Tibial nerve (tissue), 4 donors: Measurements from ENCODE around the gene ANKRD42.

Experiments used
- EP300 ChIP-seq, 2 donors: sonication (generic); formaldehyde crosslinking; IDR thresholded peaks; one replicate each; pipeline ENCODE4 v1.6.1; 2017; ENCODE audit warnings: antibody characterized with exemption in 2 of 2, mild to moderate bottlenecking in 1 of 2
- POLR2A ChIP-seq, 2 donors: fragments of 450-650 bp; IDR thresholded peaks; one replicate each; pipeline ENCODE4 v1.6.1; 2017; ENCODE audit warnings: antibody characterized with exemption in 2 of 2, mild to moderate bottlenecking in 2 of 2, moderate library complexity in 2 of 2
- TF ChIP-seq, protein P1 (sequence below), 5 experiments: fragments of 200-600 bp in 3 of 5; fragments of 450-650 bp in 2 of 5; sonication (generic) in 3 of 5; IDR thresholded peaks; one replicate each; pipeline ENCODE4 v1.5.1; 2016 to 2019; ENCODE audit warnings: antibody characterized with exemption in 5 of 5, mild to moderate bottlenecking in 3 of 5, moderate library complexity in 2 of 5

DNA sequence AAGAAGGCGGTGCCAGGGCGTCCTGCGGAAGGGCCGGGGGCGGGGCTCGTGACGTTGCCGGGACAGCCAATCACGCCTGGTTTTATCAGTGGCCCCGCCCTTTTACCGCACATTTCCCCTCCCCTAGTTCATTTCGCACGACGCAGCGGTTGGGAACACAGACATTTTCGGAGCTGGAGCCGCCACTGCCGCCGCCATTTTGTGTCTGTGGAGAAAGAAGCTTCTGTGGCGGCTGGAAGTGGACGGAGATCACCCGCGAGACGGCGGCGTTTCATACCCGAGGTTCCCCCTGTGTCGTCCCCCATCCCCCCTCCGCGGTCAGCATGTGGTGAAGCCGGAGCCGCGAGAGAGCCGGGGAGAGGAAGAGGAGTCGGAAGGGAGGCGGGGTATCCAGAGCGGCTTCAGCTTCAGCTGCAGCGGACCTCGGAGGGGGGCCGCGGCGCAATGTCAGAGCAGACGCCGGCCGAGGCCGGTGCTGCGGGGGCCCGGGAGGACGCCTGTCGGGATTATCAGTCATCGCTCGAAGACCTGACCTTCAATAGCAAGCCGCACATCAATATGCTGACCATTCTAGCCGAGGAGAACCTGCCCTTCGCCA lies 36.4 kb upstream of the ANKRD42 start, which contains the start of gene PCF11:
- TF ChIP-seq, protein P1, sequence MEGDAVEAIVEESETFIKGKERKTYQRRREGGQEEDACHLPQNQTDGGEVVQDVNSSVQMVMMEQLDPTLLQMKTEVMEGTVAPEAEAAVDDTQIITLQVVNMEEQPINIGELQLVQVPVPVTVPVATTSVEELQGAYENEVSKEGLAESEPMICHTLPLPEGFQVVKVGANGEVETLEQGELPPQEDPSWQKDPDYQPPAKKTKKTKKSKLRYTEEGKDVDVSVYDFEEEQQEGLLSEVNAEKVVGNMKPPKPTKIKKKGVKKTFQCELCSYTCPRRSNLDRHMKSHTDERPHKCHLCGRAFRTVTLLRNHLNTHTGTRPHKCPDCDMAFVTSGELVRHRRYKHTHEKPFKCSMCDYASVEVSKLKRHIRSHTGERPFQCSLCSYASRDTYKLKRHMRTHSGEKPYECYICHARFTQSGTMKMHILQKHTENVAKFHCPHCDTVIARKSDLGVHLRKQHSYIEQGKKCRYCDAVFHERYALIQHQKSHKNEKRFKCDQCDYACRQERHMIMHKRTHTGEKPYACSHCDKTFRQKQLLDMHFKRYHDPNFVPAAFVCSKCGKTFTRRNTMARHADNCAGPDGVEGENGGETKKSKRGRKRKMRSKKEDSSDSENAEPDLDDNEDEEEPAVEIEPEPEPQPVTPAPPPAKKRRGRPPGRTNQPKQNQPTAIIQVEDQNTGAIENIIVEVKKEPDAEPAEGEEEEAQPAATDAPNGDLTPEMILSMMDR (IDR thresholded peaks at IDR 0.05), result peak in 1 of 5 experiments; percentile 40
- TF ChIP-seq POLR2A (IDR thresholded peaks at IDR 0.05) (peak; percentile 100), EP300 (IDR thresholded peaks at IDR 0.05) (peak; percentile 5 to 100)
